ENCODE data around the gene VPS51.

The VPS51 gene

GRCh38 chr11:65107751-65108468 lies 11.9 kb downstream of the VPS51 start:
- TF ChIP-seq POLR2A (IDR thresholded peaks at IDR 0.05; ENCODE audit: low read length) = no peak
- TF ChIP-seq GATA1 (IDR thresholded peaks at IDR 0.05; ENCODE audit: low read depth, low read length) = no peak
- no peak for DNase-seq

GRCh38 chr11:65108469-65109123 lies 12.6 kb downstream of the VPS51 start:
- TF ChIP-seq POLR2A (IDR thresholded peaks at IDR 0.05; ENCODE audit: low read length) (no peak), GATA1 (IDR thresholded peaks at IDR 0.05; ENCODE audit: low read depth, low read length) (no peak)
- no peak for DNase-seq

- no peak for TF ChIP-seq GATA1 (IDR thresholded peaks at IDR 0.05; ENCODE audit: low read depth, low read length)
- no peak for TF ChIP-seq POLR2A (IDR thresholded peaks at IDR 0.05; ENCODE audit: low read length)
- DNase-seq = no peak
These were observed 13.5 kb downstream of the VPS51 start for GRCh38 chr11:65109231-65110198.

GRCh38 chr11:65110354-65110861 lies 14.4 kb downstream of the VPS51 start:
- DNase-seq = peak; percentile 85 to 92
- TF ChIP-seq POLR2A (IDR thresholded peaks at IDR 0.05; ENCODE audit: low read length) = no peak

GRCh38 chr11:65111159-65111743 lies 15.2 kb downstream of the VPS51 start:
- no peak for DNase-seq
- TF ChIP-seq POLR2A (IDR thresholded peaks at IDR 0.05; ENCODE audit: low read length) = no peak
- TF ChIP-seq GATA1 (IDR thresholded peaks at IDR 0.05; ENCODE audit: low read depth, low read length) = no peak

GRCh38 chr11:65111744-65112545 lies 15.9 kb downstream of the VPS51 start, which contains the start of gene TM7SF2:
TSS of gene TM7SF2 (plus strand) at chr11:65111872. CDS start at chr11:65112016, 144 bp downstream.
- TF ChIP-seq GATA1 (IDR thresholded peaks at IDR 0.05; ENCODE audit: low read depth, low read length) (no peak), POLR2A (IDR thresholded peaks at IDR 0.05; ENCODE audit: low read length) (peak; percentile 86)
- DNase-seq = peak; percentile 95 to 97

GRCh38 chr11:65112546-65113360 lies 16.7 kb downstream of the VPS51 start:
- peak; percentile 82 to 87 for DNase-seq
- no peak for TF ChIP-seq GATA1 (IDR thresholded peaks at IDR 0.05; ENCODE audit: low read depth, low read length)
- TF ChIP-seq POLR2A (IDR thresholded peaks at IDR 0.05; ENCODE audit: low read length) = peak; percentile 22

GRCh38 chr11:65113361-65113756 lies 17.3 kb downstream of the VPS51 start:
- TF ChIP-seq GATA1 (IDR thresholded peaks at IDR 0.05; ENCODE audit: low read depth, low read length) (no peak), POLR2A (IDR thresholded peaks at IDR 0.05; ENCODE audit: low read length) (no peak)
- peak; percentile 47 to 53 for DNase-seq

- no peak for TF ChIP-seq POLR2A (IDR thresholded peaks at IDR 0.05; ENCODE audit: low read length)
- TF ChIP-seq GATA1 (IDR thresholded peaks at IDR 0.05; ENCODE audit: low read depth, low read length) = no peak
- peak; percentile 55 to 64 for DNase-seq
These were observed 17.8 kb downstream of the VPS51 start for GRCh38 chr11:65113839-65114238.

- DNase-seq = no peak
- no peak for TF ChIP-seq POLR2A (IDR thresholded peaks at IDR 0.05; ENCODE audit: low read length)
- TF ChIP-seq GATA1 (IDR thresholded peaks at IDR 0.05; ENCODE audit: low read depth, low read length) = no peak
These were observed 18.6 kb downstream of the VPS51 start for GRCh38 chr11:65114538-65115171.

- TF ChIP-seq GATA1 (IDR thresholded peaks at IDR 0.05; ENCODE audit: low read depth, low read length) (no peak), POLR2A (IDR thresholded peaks at IDR 0.05; ENCODE audit: low read length) (no peak)
- DNase-seq = no peak
These were observed 19.5 kb downstream of the VPS51 start for GRCh38 chr11:65115361-65116082.
